Osteoblast (primary cell): ENCODE measurements around the gene CDCA8. TPM values are rescaled to one million over a fixed set of nuclear protein-coding genes. Genes with fewer than 3 reads are reported as not detected.
A peak's percentile ranks its signal among the peaks of the same experiment; 100 is the strongest.

ENCODE experiments used
- DNase-seq: peaks from one replicate; pipeline ENCODE4 v3.0.0; 2011; ENCODE audit warnings: low spot score, mixed read lengths; ENCODE audit not compliant: insufficient read length; ENCODE audit errors: missing footprints
- H2AFZ ChIP-seq: 2 replicates; pipeline ENCODE4 v1.6.0; 2011; ENCODE audit warnings: mild to moderate bottlenecking, low read length
- H3K27ac ChIP-seq: 2 replicates; pipeline ENCODE4 v1.5.1; 2011; ENCODE audit warnings: mild to moderate bottlenecking, low read depth, low read length, moderate library complexity
- H3K27me3 ChIP-seq: 2 replicates; pipeline ENCODE4 v1.6.0; 2012; ENCODE audit warnings: mild to moderate bottlenecking, control low read depth, inconsistent platforms, low read length, moderate library complexity; ENCODE audit not compliant: insufficient read depth
- H3K36me3 ChIP-seq: 2 replicates; pipeline ENCODE4 v1.5.1; 2011; ENCODE audit warnings: mild to moderate bottlenecking, low read length, control low read depth, moderate library complexity; ENCODE audit not compliant: insufficient read depth
- H3K4me1 ChIP-seq: 2 replicates; pipeline ENCODE4 v1.5.1; 2011; ENCODE audit warnings: mild to moderate bottlenecking, low read length, control low read depth, moderate library complexity; ENCODE audit not compliant: insufficient read depth
- H3K4me2 ChIP-seq: 2 replicates; pipeline ENCODE4 v1.6.0; 2011; ENCODE audit warnings: mild to moderate bottlenecking, low read length; ENCODE audit not compliant: insufficient read depth
- H3K4me3 ChIP-seq: fragments of 200-600 bp; sonication (generic); 3 replicates; pipeline ENCODE4 v1.5.1; 2012; ENCODE audit warnings: mild to moderate bottlenecking, low read length, inconsistent platforms; ENCODE audit not compliant: insufficient read depth
- H3K79me2 ChIP-seq: 2 replicates; pipeline ENCODE4 v1.6.0; 2012; ENCODE audit warnings: mild to moderate bottlenecking, low read length, control low read depth, inconsistent platforms; ENCODE audit not compliant: insufficient read depth
- H3K9me3 ChIP-seq: 2 replicates; pipeline ENCODE4 v1.5.1; 2011; ENCODE audit warnings: low read depth, low read length, control low read depth
- H4K20me1 ChIP-seq: 2 replicates; pipeline ENCODE4 v1.6.0; 2012; ENCODE audit warnings: mild to moderate bottlenecking, low read length, control low read depth; ENCODE audit not compliant: insufficient read depth
- CTCF ChIP-seq: IDR thresholded peaks from 2 replicates; pipeline ENCODE4 v1.5.1; 2011; ENCODE audit warnings: mild to moderate bottlenecking, low read depth, low read length, moderate library complexity; ENCODE audit errors: extremely low read depth
- total RNA-seq: library from RNA; depleted of rRNA; stranded (reverse); fragments of >200 nt; gene quantifications from 2 replicates; pipeline ENCODE4 v1.2.3, GENCODE V29; 2012

The CDCA8 gene
- total RNA-seq, 1 donor: 1.8 TPM

- peak; percentile 18 for DNase-seq
- H3K9me3 ChIP-seq: no peaks in the 10 kb centered on the region
- H3K4me1 ChIP-seq: no peaks in the 10 kb centered on the region
- H3K27ac ChIP-seq: no peak overlapping the region
- no peaks in the 10 kb centered on the region for H3K79me2 ChIP-seq
- H4K20me1 ChIP-seq: no peaks in the 10 kb centered on the region
- TF ChIP-seq CTCF: no peak
- no peak overlapping the region for H3K4me3 ChIP-seq
- no peak overlapping the region for H3K4me2 ChIP-seq
- no peaks in the 10 kb centered on the region for H3K27me3 ChIP-seq
- peaks cover 45% of the 10 kb centered on the region for H3K36me3 ChIP-seq
- H2AFZ ChIP-seq: no peak overlapping the region
Measured at GRCh38 chr1:37708471-37708870, 16.2 kb downstream of the CDCA8 start.

- H3K4me2 ChIP-seq: no peak overlapping the region
- DNase-seq: peak; percentile 26
- H3K27ac ChIP-seq: no peak overlapping the region
- no peak overlapping the region for H3K4me3 ChIP-seq
- no peaks in the 10 kb centered on the region for H3K27me3 ChIP-seq
- H4K20me1 ChIP-seq: no peaks in the 10 kb centered on the region
- peaks cover 5% of the 10 kb centered on the region for H3K36me3 ChIP-seq
- no peaks in the 10 kb centered on the region for H3K4me1 ChIP-seq
- no peaks in the 10 kb centered on the region for H3K9me3 ChIP-seq
- H3K79me2 ChIP-seq: no peaks in the 10 kb centered on the region
- no peak for TF ChIP-seq CTCF
- H2AFZ ChIP-seq: no peak overlapping the region
Measured at GRCh38 chr1:37714226-37714625, 21.9 kb downstream of the CDCA8 start.

GRCh38 chr1:37714689-37715088 lies 22.4 kb downstream of the CDCA8 start:
- no peaks in the 10 kb centered on the region for H3K27me3 ChIP-seq
- H3K4me1 ChIP-seq: no peaks in the 10 kb centered on the region
- TF ChIP-seq CTCF: no peak
- H3K4me3 ChIP-seq: no peak overlapping the region
- H3K27ac ChIP-seq: no peak overlapping the region
- H4K20me1 ChIP-seq: no peaks in the 10 kb centered on the region
- no peak overlapping the region for H2AFZ ChIP-seq
- no peaks in the 10 kb centered on the region for H3K79me2 ChIP-seq
- DNase-seq: no peak
- no peaks in the 10 kb centered on the region for H3K9me3 ChIP-seq
- peaks cover 5% of the 10 kb centered on the region for H3K36me3 ChIP-seq
- no peak overlapping the region for H3K4me2 ChIP-seq

- no peaks in the 10 kb centered on the region for H3K4me1 ChIP-seq
- H4K20me1 ChIP-seq: no peaks in the 10 kb centered on the region
- H2AFZ ChIP-seq: no peak overlapping the region
- H3K27ac ChIP-seq: no peak overlapping the region
- TF ChIP-seq CTCF: no peak
- DNase-seq: peak; percentile 26
- H3K4me2 ChIP-seq: no peak overlapping the region
- no peaks in the 10 kb centered on the region for H3K9me3 ChIP-seq
- no peaks in the 10 kb centered on the region for H3K36me3 ChIP-seq
- H3K4me3 ChIP-seq: no peak overlapping the region
- H3K27me3 ChIP-seq: peaks cover under 1% of the 10 kb centered on the region
- no peaks in the 10 kb centered on the region for H3K79me2 ChIP-seq
Measured at GRCh38 chr1:37716321-37716720, 24.0 kb downstream of the CDCA8 start.
